ENCODE results near the gene MISP3.

The MISP3 gene

GRCh38 chr19:14059093-14059480, 13.5 kb upstream of the MISP3 start:
- Histone ChIP-seq H3K9me3 (ENCODE audit: low read length) (no peaks in the 10 kb centered on the region), H3K4me2 (ENCODE audit: low read length) (no peak overlapping the region), H3F3A (ENCODE audit: insufficient read depth, low read length) (no peaks in the 10 kb centered on the region), H3K9me2 (ENCODE audit: low read depth, low read length) (no peaks in the 10 kb centered on the region), H3K4me1 (ENCODE audit: insufficient read depth, low read length, severe bottlenecking) (no peaks in the 10 kb centered on the region), H3K27me3 (ENCODE audit: insufficient read depth, low read length) (peaks cover 5% of the 10 kb centered on the region; the same call in 1 of the 2 replicates), H3K36me3 (ENCODE audit: insufficient read depth, low read length) (no peaks in the 10 kb centered on the region), H3K4me3 (ENCODE audit: low read depth, low read length, poor library complexity, severe bottlenecking) (no peak overlapping the region), H3K27ac (ENCODE audit: low read depth, low read length, poor library complexity, severe bottlenecking) (no peak overlapping the region), H4K20me1 (ENCODE audit: insufficient read depth, low read length) (no peaks in the 10 kb centered on the region), H3K79me2 (ENCODE audit: insufficient read depth, low read length) (no peaks in the 10 kb centered on the region), H3K9ac (ENCODE audit: low read length) (no peak overlapping the region), H2AFZ (ENCODE audit: low read length) (no peak overlapping the region)
- TF ChIP-seq EZH2 (IDR thresholded peaks at IDR 0.05; ENCODE audit: borderline replicate concordance, low read length), result no peak
- TF ChIP-seq CTCF (IDR thresholded peaks at IDR 0.05; ENCODE audit: low read length), result peak; percentile 88

GRCh38 chr19:14059652-14060155, 12.9 kb upstream of the MISP3 start:
- Histone ChIP-seq H3K27me3 (ENCODE audit: insufficient read depth, low read length) (peaks cover 5% of the 10 kb centered on the region; the same call in 1 of the 2 replicates), H3K27ac (ENCODE audit: low read depth, low read length, poor library complexity, severe bottlenecking) (no peak overlapping the region), H3K79me2 (ENCODE audit: insufficient read depth, low read length) (no peaks in the 10 kb centered on the region), H3K9me3 (ENCODE audit: low read length) (no peaks in the 10 kb centered on the region), H3K4me3 (ENCODE audit: low read depth, low read length, poor library complexity, severe bottlenecking) (no peak overlapping the region), H2AFZ (ENCODE audit: low read length) (no peak overlapping the region), H3K36me3 (ENCODE audit: insufficient read depth, low read length) (no peaks in the 10 kb centered on the region), H3F3A (ENCODE audit: insufficient read depth, low read length) (no peaks in the 10 kb centered on the region), H3K9ac (ENCODE audit: low read length) (no peak overlapping the region), H3K9me2 (ENCODE audit: low read depth, low read length) (no peaks in the 10 kb centered on the region), H3K4me2 (ENCODE audit: low read length) (no peak overlapping the region), H4K20me1 (ENCODE audit: insufficient read depth, low read length) (no peaks in the 10 kb centered on the region), H3K4me1 (ENCODE audit: insufficient read depth, low read length, severe bottlenecking) (no peaks in the 10 kb centered on the region)
- no peak for TF ChIP-seq CTCF (IDR thresholded peaks at IDR 0.05; ENCODE audit: low read length)
- TF ChIP-seq EZH2 (IDR thresholded peaks at IDR 0.05; ENCODE audit: borderline replicate concordance, low read length), result no peak

DNA sequence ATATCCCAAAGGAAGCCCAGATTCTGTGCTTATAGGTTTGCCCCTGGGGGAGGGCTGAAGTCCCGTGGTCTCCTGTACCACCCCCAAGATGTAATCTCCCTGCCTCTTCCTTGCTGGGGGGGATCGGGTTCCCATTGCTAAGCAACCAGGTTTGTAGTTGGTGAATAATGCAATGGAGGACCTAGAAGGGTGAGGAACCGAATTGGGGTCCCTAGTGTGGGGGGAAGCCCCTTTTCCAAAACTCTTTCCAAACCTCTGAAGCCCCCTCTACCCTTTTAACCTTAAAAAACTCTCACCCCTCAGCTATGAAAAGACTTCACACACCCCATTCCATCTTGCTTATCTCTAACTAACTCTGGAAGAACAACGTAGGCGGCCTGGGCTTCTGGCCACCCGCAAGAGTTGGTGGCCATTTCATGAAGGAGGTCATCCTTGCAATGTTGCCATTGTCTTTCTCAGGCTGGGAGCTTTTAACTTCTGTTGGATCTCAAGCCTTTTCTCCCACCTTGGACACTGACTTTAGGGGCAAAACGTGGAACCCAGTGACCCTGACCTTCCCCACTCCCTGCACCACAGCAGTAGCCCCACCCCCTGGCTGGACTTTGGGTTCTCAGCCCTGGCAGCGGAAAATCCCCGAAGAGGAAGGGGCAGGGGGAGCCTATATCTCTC, 11.4 kb upstream of the MISP3 start:
- TF ChIP-seq CTCF (IDR thresholded peaks at IDR 0.05; ENCODE audit: low read length), result no peak
- no peak for TF ChIP-seq EZH2 (IDR thresholded peaks at IDR 0.05; ENCODE audit: borderline replicate concordance, low read length)
- H3K4me3 ChIP-seq (ENCODE audit: low read depth, low read length, poor library complexity, severe bottlenecking), result no peak overlapping the region
- H2AFZ ChIP-seq (ENCODE audit: low read length), result no peak overlapping the region
- no peaks in the 10 kb centered on the region for H4K20me1 ChIP-seq (ENCODE audit: insufficient read depth, low read length)
- H3K27ac ChIP-seq (ENCODE audit: low read depth, low read length, poor library complexity, severe bottlenecking), result no peak overlapping the region
- no peak overlapping the region for H3K4me2 ChIP-seq (ENCODE audit: low read length)
- H3K9me3 ChIP-seq (ENCODE audit: low read length), result no peaks in the 10 kb centered on the region
- no peaks in the 10 kb centered on the region for H3K4me1 ChIP-seq (ENCODE audit: insufficient read depth, low read length, severe bottlenecking)
- peaks cover 5% of the 10 kb centered on the region; the same call in 1 of the 2 replicates for H3K27me3 ChIP-seq (ENCODE audit: insufficient read depth, low read length)
- no peak overlapping the region for H3K9ac ChIP-seq (ENCODE audit: low read length)
- H3K79me2 ChIP-seq (ENCODE audit: insufficient read depth, low read length), result no peaks in the 10 kb centered on the region
- H3K36me3 ChIP-seq (ENCODE audit: insufficient read depth, low read length), result no peaks in the 10 kb centered on the region
- H3F3A ChIP-seq (ENCODE audit: insufficient read depth, low read length), result no peaks in the 10 kb centered on the region
- H3K9me2 ChIP-seq (ENCODE audit: low read depth, low read length), result no peaks in the 10 kb centered on the region

All from OCI-LY1 (cell line).